Fibroblast of mammary gland (primary cell): ENCODE data around the gene MOB1A.
"Not testable (repeated sequence)": the region's sequence is repeated elsewhere in the genome, so short reads cannot be mapped to it uniquely, and the experiment has no call there.

Experiments
- DNase-seq: peaks from one replicate; pipeline ENCODE4 v3.0.0-alpha.2; 2010; ENCODE audit warnings: low read depth
- H3K4me3 ChIP-seq: 2 replicates; pipeline ENCODE4 v1.5.1; 2011; ENCODE audit warnings: low read depth, mild to moderate bottlenecking, low read length, moderate library complexity; ENCODE audit not compliant: control insufficient read depth
- TF ChIP-seq, protein P1 (sequence below): conservative IDR thresholded peaks from 2 replicates; pipeline ENCODE4 v1.5.1; 2011; ENCODE audit warnings: low read depth, low read length, inconsistent platforms; ENCODE audit not compliant: control insufficient read depth, insufficient read depth

MOB1A gene

DNA sequence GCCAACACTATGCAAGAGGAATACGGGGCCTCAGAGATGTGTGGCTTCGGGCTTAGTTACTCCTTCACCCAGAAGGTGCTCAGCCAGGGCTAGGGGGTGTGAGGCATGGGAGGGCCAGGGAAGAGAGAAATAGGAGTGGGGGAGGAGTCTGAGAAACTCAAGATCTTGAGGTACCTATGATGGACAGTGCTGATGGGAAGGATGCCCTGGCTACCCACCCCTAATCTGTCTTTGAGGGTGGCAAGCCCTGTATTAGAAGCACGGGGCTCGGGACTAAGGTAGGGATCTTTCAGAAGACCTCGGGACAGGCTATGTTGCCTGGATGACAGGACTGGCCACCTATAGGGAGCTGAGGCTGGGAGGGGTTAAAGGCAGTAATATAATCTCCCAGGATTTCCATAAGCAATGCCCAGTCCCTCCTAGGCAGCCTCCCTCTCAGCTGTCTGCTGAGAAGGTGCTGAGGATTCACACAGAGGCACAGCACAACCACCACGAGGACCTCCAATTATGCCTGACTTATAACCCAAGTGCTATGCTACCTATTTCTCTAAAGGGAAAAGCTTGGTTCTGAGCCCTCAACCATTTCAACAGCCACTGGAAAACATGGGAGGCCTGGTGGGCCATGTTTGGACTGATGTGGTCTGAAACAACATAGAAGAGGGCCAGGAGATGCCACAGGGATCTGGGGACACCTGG, 43.1 kb upstream of the MOB1A start:
- no peak for DNase-seq
- TF ChIP-seq, protein P1, sequence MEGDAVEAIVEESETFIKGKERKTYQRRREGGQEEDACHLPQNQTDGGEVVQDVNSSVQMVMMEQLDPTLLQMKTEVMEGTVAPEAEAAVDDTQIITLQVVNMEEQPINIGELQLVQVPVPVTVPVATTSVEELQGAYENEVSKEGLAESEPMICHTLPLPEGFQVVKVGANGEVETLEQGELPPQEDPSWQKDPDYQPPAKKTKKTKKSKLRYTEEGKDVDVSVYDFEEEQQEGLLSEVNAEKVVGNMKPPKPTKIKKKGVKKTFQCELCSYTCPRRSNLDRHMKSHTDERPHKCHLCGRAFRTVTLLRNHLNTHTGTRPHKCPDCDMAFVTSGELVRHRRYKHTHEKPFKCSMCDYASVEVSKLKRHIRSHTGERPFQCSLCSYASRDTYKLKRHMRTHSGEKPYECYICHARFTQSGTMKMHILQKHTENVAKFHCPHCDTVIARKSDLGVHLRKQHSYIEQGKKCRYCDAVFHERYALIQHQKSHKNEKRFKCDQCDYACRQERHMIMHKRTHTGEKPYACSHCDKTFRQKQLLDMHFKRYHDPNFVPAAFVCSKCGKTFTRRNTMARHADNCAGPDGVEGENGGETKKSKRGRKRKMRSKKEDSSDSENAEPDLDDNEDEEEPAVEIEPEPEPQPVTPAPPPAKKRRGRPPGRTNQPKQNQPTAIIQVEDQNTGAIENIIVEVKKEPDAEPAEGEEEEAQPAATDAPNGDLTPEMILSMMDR: no peak
- H3K4me3 ChIP-seq: no peak overlapping the region

- peak; percentile 14 for DNase-seq
- no peak overlapping the region for H3K4me3 ChIP-seq
- TF ChIP-seq, protein P1: no peak
Observed at GRCh38 chr2:74221091-74221490, 42.4 kb upstream of the MOB1A start.

DNA sequence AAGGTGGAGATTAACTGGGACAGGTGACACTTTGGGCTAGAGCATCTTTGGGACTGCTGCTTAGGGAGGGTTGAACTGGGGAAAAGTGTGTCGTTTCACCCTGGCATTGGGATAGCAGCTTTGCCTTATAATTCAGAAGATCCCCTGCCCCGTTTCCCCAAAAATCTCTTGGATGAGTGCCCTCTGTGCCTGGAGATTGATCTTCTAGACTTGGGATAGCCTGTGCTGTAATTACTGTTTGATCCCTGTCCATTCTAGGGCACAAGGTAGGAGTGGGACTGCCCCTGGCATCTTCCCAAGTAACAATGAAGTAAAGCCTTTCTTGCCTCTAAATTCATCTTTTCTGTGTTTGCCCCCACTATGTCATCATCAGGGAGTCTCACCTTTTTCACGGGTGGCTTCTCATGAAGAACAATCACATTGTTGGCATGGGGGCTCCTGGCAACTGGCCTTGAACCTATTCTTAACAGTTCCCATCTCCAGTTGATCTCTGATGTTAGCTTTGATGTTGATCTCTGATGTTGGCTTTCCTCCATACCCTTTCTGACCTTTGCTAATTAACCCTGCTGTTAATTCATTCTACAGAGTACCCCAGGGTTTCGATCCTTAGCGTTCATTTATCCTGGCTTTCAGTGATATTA, 41.3 kb upstream of the MOB1A start:
- TF ChIP-seq, protein P1: no peak
- no peak overlapping the region for H3K4me3 ChIP-seq
- no peak for DNase-seq

GRCh38 chr2:74216642-74217041, 38.0 kb upstream of the MOB1A start:
- TF ChIP-seq, protein P1: no peak
- H3K4me3 ChIP-seq: no peak overlapping the region
- DNase-seq: no peak

DNA sequence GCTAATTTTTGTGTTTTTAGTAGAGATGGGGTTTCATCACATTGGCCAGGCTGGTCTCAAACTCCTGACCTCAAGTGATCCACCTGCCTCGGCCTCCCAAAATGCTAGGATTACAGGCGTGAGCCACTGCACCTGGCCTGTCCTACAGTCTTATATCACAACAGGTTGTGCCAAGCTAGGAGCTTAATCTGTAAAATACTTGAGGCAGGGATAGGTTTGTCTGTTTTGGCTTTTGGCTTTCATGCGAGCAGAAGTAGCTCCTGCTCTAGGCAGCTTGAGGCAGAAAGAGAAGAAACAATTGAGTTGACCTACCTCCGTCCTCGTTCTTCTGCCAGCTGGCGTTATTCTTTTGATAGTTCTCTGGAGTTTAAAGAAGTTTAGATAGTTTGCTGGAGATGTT, 37.1 kb upstream of the MOB1A start:
- H3K4me3 ChIP-seq, DNase-seq: not testable (repeated sequence)

DNA sequence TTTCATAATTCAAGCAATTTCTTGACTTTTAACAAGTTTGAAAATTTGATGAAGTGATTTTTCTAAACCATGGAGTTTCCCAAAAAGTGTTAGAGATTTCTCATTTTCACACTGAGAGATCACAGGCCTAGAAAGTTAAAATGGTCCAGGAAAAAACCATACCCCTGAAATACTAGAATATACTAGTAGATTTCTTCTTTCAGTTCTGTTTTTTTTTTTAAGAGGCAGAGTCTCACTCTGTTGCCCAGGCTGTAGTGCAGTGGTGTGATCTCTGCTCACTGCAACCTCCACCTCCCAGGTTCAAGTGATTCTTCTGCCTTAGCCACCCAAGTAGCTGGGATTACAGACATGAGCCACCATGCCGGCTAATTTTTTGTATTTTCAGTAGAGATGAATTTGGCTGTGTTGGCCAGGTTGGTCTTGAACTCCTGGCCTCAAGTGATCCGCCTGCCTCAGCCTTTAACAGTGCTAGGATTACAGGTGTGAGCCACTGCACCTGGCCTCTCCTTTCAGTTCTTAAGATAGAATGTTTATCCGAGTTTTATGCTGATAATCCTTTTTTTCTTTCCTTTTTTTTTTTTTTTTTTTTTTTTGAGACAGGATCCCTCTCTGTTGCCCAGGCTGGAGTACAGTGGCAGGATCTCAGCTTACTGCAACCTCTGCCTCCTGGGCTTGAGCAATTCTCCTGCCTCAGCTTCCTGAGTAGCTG, 34.2 kb upstream of the MOB1A start:
- no peak for DNase-seq
- H3K4me3 ChIP-seq: no peak overlapping the region
- TF ChIP-seq, protein P1: no peak

DNA sequence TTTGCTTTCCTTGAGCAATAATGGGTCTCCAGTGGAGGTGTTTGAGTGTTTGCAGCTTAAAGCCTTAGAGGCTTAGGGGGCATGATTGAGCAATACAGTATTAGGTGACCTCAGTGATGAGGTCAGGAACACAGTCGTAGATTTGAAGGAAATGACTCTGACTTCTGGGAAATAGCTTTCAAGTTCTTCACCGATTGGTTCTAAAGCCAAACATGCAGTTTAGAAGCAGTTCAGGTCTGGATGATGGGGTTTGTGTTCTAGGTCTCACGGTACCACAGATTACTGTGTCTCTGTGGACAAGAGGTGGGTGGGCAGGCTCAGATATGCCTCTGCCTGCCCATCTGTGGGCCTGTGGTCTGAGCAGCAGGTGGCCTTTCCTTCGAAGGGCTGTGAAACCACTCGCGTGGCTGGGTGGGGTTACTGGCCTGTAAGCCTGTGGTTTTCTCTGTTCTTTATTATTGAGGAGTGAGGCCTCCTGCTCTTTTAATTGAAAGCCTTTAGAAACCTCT, 27.6 kb upstream of the MOB1A start:
- TF ChIP-seq, protein P1: no peak
- DNase-seq: peak; percentile 93
- no peak overlapping the region for H3K4me3 ChIP-seq
